Neural cell (in vitro differentiated cells): ENCODE measurements around the gene SF1. TPM values are rescaled to one million over a fixed set of nuclear protein-coding genes. Genes with fewer than 3 reads are reported as not detected.

Experiments used
- H2AFZ ChIP-seq: fragments of 200-600, 300-800 bp; sonication (generic), shearing (Covaris generic); 2 replicates; pipeline ENCODE4 v1.6.0; 2014; ENCODE audit warnings: low read depth, mild to moderate bottlenecking, antibody characterized with exemption, low read length, moderate library complexity
- H3F3A ChIP-seq: fragments of 200-600 bp; shearing (Covaris generic); 2 replicates; pipeline ENCODE4 v1.6.1; 2016; ENCODE audit warnings: mild to moderate bottlenecking, moderate library complexity, mixed read lengths, antibody characterized with exemption, low read length; ENCODE audit not compliant: insufficient read depth, poor library complexity, severe bottlenecking
- H3K27ac ChIP-seq: fragments of 200-600, 300-800 bp; sonication (generic), shearing (Covaris generic); 2 replicates; pipeline ENCODE4 v1.5.1; 2014; ENCODE audit warnings: mild to moderate bottlenecking, low read length, moderate library complexity
- H3K27me3 ChIP-seq: fragments of 300-800, 200-600 bp; sonication (generic), shearing (Covaris generic); 2 replicates; pipeline ENCODE4 v1.6.0; 2014; ENCODE audit warnings: mild to moderate bottlenecking, low read depth, low read length, moderate library complexity; ENCODE audit not compliant: insufficient read depth
- H3K36me3 ChIP-seq: fragments of 300-800, 200-600 bp; sonication (generic), shearing (Covaris generic); 2 replicates; pipeline ENCODE4 v1.5.1; 2014; ENCODE audit warnings: mild to moderate bottlenecking, antibody characterized with exemption, low read length, moderate library complexity; ENCODE audit not compliant: insufficient read depth
- H3K4me2 ChIP-seq: fragments of 300-800, 200-600 bp; sonication (generic), shearing (Covaris generic); 2 replicates; pipeline ENCODE4 v1.6.0; 2014; ENCODE audit warnings: mild to moderate bottlenecking, low read length
- H3K4me3 ChIP-seq: fragments of 300-800, 200-600 bp; sonication (generic), shearing (Covaris generic); 2 replicates; pipeline ENCODE4 v1.5.1; 2014; ENCODE audit warnings: mild to moderate bottlenecking, low read length, moderate library complexity
- H3K79me2 ChIP-seq: fragments of 200-600 bp; shearing (Covaris generic); replicated peaks from 2 replicates; pipeline ENCODE4 v1.6.0; 2014; ENCODE audit warnings: mild to moderate bottlenecking, low read length, moderate library complexity; ENCODE audit not compliant: insufficient read depth
- H3K9ac ChIP-seq: fragments of 300-800, 200-600 bp; sonication (generic), shearing (Covaris generic); 2 replicates; pipeline ENCODE4 v1.6.1; 2016; ENCODE audit warnings: mild to moderate bottlenecking, low read length, mixed read lengths
- H3K9me2 ChIP-seq: fragments of 200-600 bp; shearing (Covaris generic); 2 replicates; pipeline ENCODE4 v1.6.1; 2016; ENCODE audit warnings: mild to moderate bottlenecking, low read length, mixed read lengths; ENCODE audit not compliant: insufficient read depth
- H3K9me3 ChIP-seq: fragments of 200-600, 300-800 bp; sonication (generic), shearing (Covaris generic); 2 replicates; pipeline ENCODE4 v1.6.1; 2016; ENCODE audit warnings: mild to moderate bottlenecking, mixed run types, low read length, moderate library complexity, mixed read lengths
- H4K20me1 ChIP-seq: fragments of 200-600 bp; shearing (Covaris generic); 2 replicates; pipeline ENCODE4 v1.6.1; 2016; ENCODE audit warnings: mild to moderate bottlenecking, mixed run types; ENCODE audit not compliant: insufficient read depth
- EP300 ChIP-seq: fragments of 450-650 bp; conservative IDR thresholded peaks from 2 replicates; pipeline ENCODE4 v1.6.1; 2014; ENCODE audit warnings: antibody characterized with exemption, mild to moderate bottlenecking, moderate library complexity; ENCODE audit not compliant: poor library complexity, severe bottlenecking
- EZH2 ChIP-seq: fragments of 200-600, 300-800 bp; shearing (Covaris generic), sonication (generic); IDR thresholded peaks from 2 replicates; pipeline ENCODE4 v1.6.1; 2014; ENCODE audit warnings: antibody characterized with exemption, low read length, borderline replicate concordance, mild to moderate bottlenecking; ENCODE audit not compliant: insufficient read depth, poor library complexity, severe bottlenecking
- MXI1 ChIP-seq: fragments of 450-650 bp; conservative IDR thresholded peaks from 2 replicates; pipeline ENCODE4 v1.6.1; 2014; ENCODE audit warnings: antibody characterized with exemption, mild to moderate bottlenecking; ENCODE audit not compliant: poor library complexity, severe bottlenecking
- POLR2AphosphoS5 ChIP-seq: IDR thresholded peaks from 2 replicates; pipeline ENCODE4 v1.6.1; 2012
- RAD21 ChIP-seq: fragments of 450-650 bp; conservative IDR thresholded peaks from 2 replicates; pipeline ENCODE4 v1.6.1; 2014; ENCODE audit warnings: antibody characterized with exemption, mild to moderate bottlenecking, moderate library complexity
- SMC3 ChIP-seq: fragments of 450-650 bp; conservative IDR thresholded peaks from 2 replicates; pipeline ENCODE4 v1.6.1; 2014; ENCODE audit warnings: antibody characterized with exemption, mild to moderate bottlenecking, moderate library complexity; ENCODE audit not compliant: poor library complexity
- TAF1 ChIP-seq: IDR thresholded peaks from 2 replicates; pipeline ENCODE4 v1.6.1; 2012; ENCODE audit warnings: low read depth
- polyA plus RNA-seq: library from polyadenylated mRNA; depleted of rRNA; stranded (reverse); fragments of >200 nt; gene quantifications from 2 replicates; pipeline ENCODE4 v1.2.3, GENCODE V29; 2014
- TF ChIP-seq, protein P1 (sequence below): IDR thresholded peaks from 2 replicates; pipeline ENCODE4 v1.6.1; 2012; ENCODE audit warnings: borderline replicate concordance
- TF ChIP-seq, protein P2 (sequence below): fragments of 450-650 bp; IDR thresholded peaks from 2 replicates; pipeline ENCODE4 v1.5.1; 2014; ENCODE audit warnings: antibody characterized with exemption, mild to moderate bottlenecking, moderate library complexity; ENCODE audit not compliant: poor library complexity, severe bottlenecking

Gene SF1
- polyA plus RNA-seq, 1 donor from 2014 or later: 53.2 TPM

DNA sequence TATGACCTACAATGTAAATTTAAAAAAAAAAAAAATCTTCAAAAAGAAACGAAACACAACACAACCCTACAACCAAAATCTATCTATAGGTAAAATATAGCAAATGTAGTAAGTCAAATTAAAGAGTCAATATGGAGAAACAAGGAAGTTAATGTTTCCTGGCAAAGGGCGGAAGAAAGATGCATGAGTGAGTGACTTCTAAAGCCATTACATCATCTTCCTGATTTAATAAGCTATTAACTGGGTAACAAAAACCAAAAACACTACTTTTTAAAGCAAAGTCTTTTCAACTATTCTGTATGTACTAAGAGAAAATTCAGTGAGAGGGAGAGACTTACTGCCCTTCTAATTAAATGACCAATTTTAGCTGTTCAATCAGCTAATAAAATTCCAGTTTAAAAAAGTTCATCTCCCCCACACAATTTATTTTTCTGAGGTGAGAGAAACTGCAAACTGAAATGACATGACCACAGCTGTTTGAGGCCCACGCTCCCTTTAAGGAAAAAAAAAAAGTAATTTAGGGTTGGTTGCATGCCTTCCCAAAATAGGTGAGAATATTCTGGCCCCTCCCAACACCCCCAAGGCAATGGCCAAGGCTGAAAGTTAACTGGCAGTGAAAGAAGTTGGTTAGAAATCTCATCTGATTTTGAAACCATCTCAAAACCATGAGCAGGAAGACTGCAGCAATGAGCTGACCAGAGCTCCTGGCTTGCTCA is 5.9 kb downstream of the SF1 start:
- Histone ChIP-seq H3K79me2 (peaks cover 63% of the 10 kb centered on the region), H3K9ac (no peak overlapping the region), H3K9me3 (no peaks in the 10 kb centered on the region), H3K36me3 (peaks cover 48% of the 10 kb centered on the region), H3K4me2 (no peak overlapping the region), H3K27me3 (no peaks in the 10 kb centered on the region), H4K20me1 (peaks cover 54% of the 10 kb centered on the region), H3F3A (no peaks in the 10 kb centered on the region), H2AFZ (no peak overlapping the region), H3K4me3 (no peak overlapping the region), H3K9me2 (no peaks in the 10 kb centered on the region), H3K27ac (no peak overlapping the region)
- TF ChIP-seq, protein P1, sequence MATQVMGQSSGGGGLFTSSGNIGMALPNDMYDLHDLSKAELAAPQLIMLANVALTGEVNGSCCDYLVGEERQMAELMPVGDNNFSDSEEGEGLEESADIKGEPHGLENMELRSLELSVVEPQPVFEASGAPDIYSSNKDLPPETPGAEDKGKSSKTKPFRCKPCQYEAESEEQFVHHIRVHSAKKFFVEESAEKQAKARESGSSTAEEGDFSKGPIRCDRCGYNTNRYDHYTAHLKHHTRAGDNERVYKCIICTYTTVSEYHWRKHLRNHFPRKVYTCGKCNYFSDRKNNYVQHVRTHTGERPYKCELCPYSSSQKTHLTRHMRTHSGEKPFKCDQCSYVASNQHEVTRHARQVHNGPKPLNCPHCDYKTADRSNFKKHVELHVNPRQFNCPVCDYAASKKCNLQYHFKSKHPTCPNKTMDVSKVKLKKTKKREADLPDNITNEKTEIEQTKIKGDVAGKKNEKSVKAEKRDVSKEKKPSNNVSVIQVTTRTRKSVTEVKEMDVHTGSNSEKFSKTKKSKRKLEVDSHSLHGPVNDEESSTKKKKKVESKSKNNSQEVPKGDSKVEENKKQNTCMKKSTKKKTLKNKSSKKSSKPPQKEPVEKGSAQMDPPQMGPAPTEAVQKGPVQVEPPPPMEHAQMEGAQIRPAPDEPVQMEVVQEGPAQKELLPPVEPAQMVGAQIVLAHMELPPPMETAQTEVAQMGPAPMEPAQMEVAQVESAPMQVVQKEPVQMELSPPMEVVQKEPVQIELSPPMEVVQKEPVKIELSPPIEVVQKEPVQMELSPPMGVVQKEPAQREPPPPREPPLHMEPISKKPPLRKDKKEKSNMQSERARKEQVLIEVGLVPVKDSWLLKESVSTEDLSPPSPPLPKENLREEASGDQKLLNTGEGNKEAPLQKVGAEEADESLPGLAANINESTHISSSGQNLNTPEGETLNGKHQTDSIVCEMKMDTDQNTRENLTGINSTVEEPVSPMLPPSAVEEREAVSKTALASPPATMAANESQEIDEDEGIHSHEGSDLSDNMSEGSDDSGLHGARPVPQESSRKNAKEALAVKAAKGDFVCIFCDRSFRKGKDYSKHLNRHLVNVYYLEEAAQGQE: no peak
- no peak for TF ChIP-seq EP300
- no peak for TF ChIP-seq MXI1
- TF ChIP-seq, protein P2, sequence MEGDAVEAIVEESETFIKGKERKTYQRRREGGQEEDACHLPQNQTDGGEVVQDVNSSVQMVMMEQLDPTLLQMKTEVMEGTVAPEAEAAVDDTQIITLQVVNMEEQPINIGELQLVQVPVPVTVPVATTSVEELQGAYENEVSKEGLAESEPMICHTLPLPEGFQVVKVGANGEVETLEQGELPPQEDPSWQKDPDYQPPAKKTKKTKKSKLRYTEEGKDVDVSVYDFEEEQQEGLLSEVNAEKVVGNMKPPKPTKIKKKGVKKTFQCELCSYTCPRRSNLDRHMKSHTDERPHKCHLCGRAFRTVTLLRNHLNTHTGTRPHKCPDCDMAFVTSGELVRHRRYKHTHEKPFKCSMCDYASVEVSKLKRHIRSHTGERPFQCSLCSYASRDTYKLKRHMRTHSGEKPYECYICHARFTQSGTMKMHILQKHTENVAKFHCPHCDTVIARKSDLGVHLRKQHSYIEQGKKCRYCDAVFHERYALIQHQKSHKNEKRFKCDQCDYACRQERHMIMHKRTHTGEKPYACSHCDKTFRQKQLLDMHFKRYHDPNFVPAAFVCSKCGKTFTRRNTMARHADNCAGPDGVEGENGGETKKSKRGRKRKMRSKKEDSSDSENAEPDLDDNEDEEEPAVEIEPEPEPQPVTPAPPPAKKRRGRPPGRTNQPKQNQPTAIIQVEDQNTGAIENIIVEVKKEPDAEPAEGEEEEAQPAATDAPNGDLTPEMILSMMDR: no peak
- TF ChIP-seq RAD21: no peak
- no peak for TF ChIP-seq POLR2AphosphoS5
- TF ChIP-seq TAF1: no peak
- no peak for TF ChIP-seq SMC3
- no peak for TF ChIP-seq EZH2

DNA sequence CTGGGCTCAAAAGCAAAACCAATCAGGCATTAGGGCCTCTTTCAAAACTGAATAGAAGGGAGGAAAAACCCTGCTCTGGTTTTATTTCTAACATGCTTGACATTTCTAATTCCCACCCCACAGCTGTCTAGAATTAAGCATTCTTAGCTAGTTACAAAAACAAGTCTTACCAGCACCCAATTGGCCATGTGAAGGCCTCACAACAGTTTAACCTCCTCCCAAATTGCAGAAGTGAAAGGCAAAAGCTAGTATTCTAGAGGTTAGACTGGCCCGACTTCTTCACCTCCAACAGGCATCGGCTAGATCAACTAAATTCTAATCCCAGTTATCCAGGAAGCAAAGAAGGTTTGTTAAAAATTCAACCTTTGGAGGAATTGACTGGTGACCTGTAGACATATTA is 6.5 kb downstream of the SF1 start:
- no peaks in the 10 kb centered on the region for H3K9me2 ChIP-seq
- no peaks in the 10 kb centered on the region for H3K27me3 ChIP-seq
- H3K79me2 ChIP-seq: peaks cover 57% of the 10 kb centered on the region
- H3K4me2 ChIP-seq: no peak overlapping the region
- H4K20me1 ChIP-seq: peaks cover 50% of the 10 kb centered on the region
- no peak overlapping the region for H3K27ac ChIP-seq
- TF ChIP-seq, protein P1: no peak
- H3K36me3 ChIP-seq: peaks cover 44% of the 10 kb centered on the region
- H3K4me3 ChIP-seq: no peak overlapping the region
- H2AFZ ChIP-seq: no peak overlapping the region
- no peak overlapping the region for H3K9ac ChIP-seq
- H3F3A ChIP-seq: no peaks in the 10 kb centered on the region
- no peaks in the 10 kb centered on the region for H3K9me3 ChIP-seq
